GM21360 (cell line): ENCODE results near the gene MAOA.
"Not testable (repeated sequence)": the region's sequence is repeated elsewhere in the genome, so short reads cannot be mapped to it uniquely, and the experiment has no call there.

Experiments
- ATAC-seq: cut with Tn5 transposase; IDR thresholded peaks from one replicate; pipeline ENCODE4 v1.9.1; 2021; ENCODE audit warnings: mild to moderate bottlenecking, moderate library complexity; ENCODE audit not compliant: unreplicated experiment

The MAOA gene

DNA sequence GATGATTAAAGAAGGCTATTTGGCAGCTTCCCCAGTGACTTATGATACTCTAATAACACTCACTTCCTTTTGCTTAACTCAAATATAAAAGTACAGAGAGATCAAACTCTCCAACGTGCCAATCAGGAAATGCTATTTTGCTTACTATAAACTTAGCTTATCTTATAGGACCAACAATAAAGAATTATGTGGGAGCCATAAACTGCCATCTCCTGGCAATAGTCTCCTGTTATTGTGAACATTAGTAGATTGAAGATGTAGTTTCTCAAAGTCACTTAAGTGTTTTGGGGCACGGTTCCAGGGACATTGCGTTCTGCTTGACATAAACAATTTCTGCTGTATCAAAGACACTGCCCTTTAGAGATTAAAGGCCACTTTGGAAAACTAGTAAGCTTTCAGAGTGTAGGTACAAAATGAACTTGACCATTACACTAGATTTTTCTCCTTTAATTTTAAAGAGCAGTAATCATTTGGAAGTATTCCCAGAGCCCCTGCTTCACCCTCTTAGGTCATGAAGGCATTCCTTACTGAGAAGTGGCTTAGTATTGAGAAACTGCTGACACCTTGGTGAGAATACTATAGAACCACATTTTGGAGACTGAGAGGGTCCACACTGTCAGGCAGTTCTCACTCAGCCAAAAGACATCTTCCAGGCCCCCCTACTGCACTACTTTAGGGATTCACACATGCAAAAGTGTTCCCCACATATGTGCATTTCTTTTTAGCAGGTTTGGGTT is 51.9 kb downstream of the MAOA start:
- no peak for ATAC-seq

DNA sequence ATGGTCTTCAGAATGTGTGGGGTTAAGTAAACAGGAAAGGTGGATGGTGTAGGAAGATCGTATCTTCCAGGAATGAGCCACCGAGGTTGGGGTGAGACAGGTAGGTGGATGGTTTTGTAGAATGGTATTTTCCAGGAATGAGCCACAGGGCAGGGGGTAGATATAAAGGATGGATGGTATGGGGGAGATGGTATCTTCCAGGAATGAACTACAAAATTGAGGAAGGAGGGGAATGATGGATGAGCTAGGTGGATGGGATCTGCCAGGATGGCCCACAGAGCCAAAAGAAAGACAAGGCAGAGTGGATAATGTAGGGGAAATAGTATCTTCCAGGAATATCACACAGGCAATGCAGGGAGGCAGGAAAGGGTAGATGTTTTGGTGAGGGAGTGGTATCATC is 60.0 kb downstream of the MAOA start:
- no peak for ATAC-seq

DNA sequence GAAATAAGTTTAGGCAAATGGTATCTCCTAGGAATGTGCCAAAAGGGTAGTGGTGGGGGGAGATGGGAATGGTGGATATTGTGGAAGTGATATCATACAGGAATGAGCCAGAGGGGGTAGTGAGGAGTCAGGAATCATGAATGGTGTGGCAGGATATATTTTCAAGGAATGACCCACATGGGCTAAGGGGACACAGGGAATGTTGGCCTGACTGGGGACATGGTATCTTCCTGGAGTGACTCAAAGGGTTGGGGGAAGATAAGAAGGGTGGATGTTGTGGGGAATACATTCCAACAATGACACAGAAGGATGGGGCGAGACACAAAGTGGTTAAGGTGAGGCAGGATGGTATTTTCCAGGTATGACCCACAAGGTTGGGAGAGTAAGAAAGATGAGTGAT is 60.6 kb downstream of the MAOA start:
- ATAC-seq, result no peak

DNA sequence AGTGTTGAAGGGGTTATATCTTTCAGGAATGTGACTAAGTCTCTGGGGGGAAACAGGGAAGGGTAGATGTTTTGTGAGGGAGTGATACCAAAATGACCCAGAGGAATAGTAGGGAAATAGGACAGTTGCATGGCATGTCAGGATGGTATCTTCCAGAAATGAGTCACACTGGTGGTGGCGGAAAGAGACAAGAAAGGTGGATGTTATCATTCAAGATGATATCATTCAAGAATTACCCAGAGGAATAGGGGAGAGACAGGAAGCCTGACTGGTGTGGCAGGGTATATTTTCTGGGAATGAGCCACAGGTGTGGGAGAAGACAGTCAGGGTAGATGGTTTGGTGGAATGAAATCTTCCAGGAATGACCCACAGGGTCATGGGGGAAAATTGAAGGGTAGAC is 61.1 kb downstream of the MAOA start:
- no peak for ATAC-seq

GRCh38 chrX:43718081-43718480 is 62.0 kb downstream of the MAOA start:
- ATAC-seq, result no peak

DNA sequence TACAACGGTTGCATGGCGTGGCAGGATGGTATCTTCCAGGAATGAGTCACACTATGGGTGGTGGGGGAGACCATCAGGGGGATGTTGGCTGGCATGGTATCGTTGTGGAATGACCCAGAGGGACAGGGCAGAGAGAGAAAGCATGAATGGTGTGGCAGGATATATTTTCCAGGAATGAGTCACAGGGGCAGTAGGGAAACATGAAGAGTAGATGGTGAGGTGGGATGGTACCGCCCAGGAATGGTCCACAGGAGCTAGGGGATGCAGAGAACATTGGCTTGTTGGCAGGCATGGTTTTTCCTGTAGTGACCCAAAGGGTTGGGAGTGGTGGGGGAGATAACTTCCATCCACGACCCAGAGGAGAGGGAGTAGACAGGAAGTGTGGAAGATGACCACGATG is 62.4 kb downstream of the MAOA start:
- ATAC-seq, result no peak

DNA sequence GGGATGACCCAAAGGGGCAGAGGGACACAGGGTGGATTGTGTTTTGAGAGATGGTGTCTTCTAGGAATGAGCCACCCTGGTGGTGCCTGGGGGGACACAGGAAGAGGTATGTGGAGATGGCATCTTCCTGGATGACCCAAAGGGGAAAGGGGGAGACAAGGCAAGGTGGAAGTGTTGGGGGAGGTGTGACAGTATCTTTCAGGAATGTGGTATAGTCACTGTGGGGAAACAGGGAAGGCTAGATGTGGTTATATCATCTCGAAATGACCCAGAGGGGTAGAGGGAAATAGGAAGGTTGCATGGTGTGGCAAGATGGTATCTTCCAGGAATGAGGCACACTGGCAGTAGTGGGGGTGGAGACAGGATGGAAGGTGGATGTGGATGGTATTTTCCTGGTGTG is 62.9 kb downstream of the MAOA start:
- no peak for ATAC-seq

DNA sequence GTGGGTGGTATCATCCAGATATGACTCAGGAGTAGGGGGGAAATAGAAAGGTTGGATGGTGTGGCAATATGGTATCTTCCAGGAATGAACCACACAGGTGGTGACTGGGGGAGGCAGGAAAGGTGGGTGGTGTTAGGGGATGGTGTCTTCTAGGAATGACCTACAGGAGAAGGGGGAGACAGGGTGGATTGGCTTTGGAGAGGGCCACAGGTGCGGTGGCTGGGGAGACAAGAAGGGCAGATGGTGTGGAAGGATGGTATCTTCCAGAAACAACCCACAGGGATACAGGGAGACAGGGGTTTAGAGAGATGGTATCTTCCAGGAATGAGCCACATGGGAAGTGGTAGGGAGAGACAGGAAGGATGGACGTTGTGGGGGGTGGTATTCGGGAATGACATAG is 64.0 kb downstream of the MAOA start:
- no peak for ATAC-seq

DNA sequence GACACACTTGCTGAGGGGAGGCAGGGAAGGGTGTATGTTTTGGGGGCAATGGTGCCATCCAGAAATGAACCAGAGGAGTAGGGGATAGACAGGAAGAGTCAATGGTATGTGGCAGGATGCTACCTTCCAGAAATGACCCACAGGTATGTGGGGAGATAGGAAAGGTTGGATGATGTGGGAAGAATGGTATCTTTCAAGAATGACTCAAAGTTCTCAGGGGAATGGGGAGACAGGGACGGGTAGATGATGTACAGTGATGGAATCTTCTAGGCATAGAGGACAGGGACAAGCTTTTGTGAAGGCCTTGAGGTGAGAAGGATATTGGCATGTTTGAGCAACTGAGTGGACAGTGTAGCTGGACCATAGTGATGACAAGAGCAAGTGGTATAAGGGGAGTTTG is 64.9 kb downstream of the MAOA start:
- ATAC-seq, result no peak

- not testable (repeated sequence) for ATAC-seq
These were observed 69.1 kb downstream of the MAOA start for GRCh38 chrX:43725227-43725626.

DNA sequence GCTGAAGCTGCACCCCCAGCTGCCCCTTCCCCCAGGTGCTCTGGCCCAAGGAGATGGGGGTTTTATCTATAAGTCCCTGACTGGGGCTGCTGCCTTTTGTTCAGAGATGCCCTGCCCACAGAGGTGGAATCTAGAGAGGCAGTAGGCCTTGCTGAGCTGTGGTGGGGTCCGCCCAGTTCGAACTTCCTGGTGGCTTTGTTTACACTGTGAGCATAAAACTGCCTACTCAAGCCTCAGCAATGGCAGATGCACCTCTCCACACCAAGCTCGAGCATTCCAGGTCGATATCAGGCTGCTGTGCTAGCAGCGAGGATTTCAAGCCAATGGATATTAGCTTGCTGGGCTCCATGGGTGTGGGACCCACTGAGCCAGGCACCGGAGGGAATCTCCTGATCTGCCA is 71.2 kb downstream of the MAOA start:
- ATAC-seq, result not testable (repeated sequence)

GRCh38 chrX:43728002-43728401 is 71.9 kb downstream of the MAOA start:
- no peak for ATAC-seq

GRCh38 chrX:43728966-43729365 is 72.9 kb downstream of the MAOA start:
- ATAC-seq, result no peak

GRCh38 chrX:43731086-43731485 is 75.0 kb downstream of the MAOA start:
- no peak for ATAC-seq

- ATAC-seq, result no peak
These were observed 77.6 kb downstream of the MAOA start for GRCh38 chrX:43733699-43734098.

DNA sequence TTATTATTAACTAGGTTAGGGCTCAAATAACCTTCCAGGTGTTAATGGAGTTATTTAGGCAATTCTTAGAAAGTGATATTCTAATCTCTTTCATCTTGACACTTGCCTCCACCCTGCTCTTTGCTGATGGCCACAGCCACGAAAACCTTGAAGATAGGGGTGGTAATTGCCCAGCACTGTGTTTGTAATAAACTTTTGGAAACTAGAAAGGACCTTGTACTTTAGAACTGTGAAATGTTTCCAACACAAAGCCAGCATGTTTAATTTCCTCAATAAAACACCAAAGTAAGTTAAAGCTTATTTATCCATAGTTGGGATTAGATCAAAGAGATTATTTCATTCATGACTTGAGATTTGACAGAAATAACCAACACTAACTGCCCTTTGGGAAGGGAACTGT is 78.3 kb downstream of the MAOA start:
- no peak for ATAC-seq

DNA sequence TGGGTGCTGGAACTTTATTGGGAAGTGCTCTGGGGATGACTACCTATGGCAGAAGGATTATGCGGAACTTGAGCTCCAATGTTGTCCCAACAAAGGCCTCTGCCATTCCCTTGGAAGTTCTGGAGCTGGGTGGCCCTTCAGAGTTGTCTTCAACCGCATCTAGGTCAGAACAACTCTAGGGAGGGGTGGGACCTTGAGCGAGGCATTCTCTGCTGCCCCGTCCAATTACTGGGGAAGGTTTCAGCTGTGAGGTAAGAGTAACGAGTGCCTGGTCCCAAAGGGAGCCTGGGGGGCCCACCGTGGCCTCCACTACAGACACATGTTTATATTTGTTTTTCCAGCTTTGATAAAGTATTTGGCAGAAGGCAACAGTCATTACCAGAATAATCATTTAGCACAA is 79.4 kb downstream of the MAOA start:
- ATAC-seq, result no peak

GRCh38 chrX:43735957-43736356 is 79.9 kb downstream of the MAOA start:
- ATAC-seq, result no peak

- ATAC-seq, result no peak
These were observed 85.9 kb downstream of the MAOA start for GRCh38 chrX:43741843-43742573.

GRCh38 chrX:43743100-43743822 is 87.2 kb downstream of the MAOA start:
- no peak for ATAC-seq

DNA sequence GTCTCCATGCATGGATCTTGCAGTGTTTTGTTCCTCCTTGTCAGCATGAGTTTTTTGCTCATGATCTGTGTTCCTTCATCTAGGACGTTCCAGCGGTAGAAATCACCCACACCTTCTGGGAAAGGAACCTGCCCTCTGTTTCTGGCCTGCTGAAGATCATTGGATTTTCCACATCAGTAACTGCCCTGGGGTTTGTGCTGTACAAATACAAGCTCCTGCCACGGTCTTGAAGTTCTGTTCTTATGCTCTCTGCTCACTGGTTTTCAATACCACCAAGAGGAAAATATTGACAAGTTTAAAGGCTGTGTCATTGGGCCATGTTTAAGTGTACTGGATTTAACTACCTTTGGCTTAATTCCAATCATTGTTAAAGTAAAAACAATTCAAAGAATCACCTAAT is 88.2 kb downstream of the MAOA start:
- no peak for ATAC-seq
